ENCODE data around the gene EXOC8. TPM values are rescaled to one million over a fixed set of nuclear protein-coding genes. Genes with fewer than 3 reads are reported as not detected.
"Not testable (repeated sequence)": the region's sequence is repeated elsewhere in the genome, so short reads cannot be mapped to it uniquely, and the experiment has no call there.

EXOC8 gene
- total RNA-seq, 1 donor from 2014 or later, result 13.3 TPM

- no peak for DNase-seq (ENCODE audit: low spot score)
These were observed 14.2 kb upstream of the EXOC8 start for GRCh38 chr1:231351816-231352215.

DNA sequence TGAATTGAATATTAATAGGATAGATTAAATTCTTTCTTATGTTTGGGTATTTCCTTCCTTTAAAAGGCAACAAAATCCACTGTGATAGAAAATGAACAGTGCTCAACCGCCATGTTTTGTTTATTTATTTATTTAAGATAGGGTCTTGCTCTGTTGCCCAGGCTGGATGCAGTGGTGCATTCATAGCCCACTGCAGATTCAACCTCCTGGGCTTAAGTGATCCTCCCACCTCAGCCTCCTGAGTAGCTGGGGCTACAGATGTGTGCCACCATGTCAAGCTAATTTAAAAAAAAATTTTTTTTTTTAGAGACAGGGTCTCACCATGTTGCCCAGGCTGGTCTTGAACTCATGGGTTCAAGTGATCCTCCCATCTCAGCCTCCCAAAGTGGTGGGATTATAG is 11.2 kb upstream of the EXOC8 start:
- DNase-seq (ENCODE audit: low spot score), result not testable (repeated sequence)

DNA sequence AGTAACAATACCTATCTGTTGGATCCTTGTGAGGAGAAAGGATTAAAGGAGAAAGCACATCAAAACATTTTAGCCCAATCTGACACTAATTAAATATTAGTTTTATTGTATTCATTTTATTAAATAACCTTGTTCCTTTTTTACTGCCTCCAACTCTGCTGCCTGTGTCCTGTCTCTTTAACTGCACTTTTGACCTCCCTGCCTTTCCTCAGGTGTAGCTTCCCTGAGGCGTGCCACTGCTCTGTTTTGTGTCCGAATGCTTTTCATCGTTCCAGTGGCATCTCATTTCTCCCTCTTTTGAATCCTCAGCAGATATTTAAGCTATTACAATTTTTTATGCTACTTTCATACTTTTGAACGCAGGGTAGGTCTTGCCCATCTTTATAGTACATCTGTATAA is 10.8 kb upstream of the EXOC8 start:
- no peak for DNase-seq (ENCODE audit: low spot score)

- DNase-seq (ENCODE audit: low spot score), result no peak
These were observed 10.3 kb upstream of the EXOC8 start for GRCh38 chr1:231347961-231348360.

DNA sequence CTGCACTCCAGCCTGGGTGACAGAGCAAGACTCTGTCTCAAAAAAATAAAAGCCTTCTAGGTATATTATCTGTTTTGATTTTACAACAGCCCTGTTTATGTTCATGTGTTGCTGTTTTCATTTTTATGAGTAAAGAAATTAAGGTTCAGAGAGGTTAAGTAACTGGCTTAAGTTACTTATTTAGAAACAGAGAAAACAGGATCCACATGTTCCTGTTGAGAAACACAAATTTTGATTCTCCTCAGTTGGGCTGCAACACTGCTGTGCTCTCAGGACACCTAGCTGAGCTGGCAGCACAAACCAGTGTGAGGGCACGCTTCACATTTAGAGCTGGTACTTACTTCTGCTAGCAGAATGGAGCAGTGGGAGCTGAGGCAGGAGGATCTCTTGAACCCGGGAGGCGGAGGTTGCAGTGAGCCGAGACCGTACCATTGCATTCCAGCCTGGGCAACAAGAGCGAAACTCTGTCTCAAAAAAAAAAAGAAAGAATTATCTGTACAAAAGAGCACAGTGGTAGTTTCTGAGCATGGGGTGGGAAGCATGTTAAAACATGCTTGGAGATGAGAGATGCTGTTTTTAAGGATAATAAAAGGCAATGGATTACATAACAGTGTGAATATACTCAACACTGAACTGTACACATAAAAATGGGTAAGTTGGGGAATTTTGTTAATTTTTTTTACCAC is 2.8 kb upstream of the EXOC8 start:
- DNase-seq (ENCODE audit: low spot score), result no peak

DNA sequence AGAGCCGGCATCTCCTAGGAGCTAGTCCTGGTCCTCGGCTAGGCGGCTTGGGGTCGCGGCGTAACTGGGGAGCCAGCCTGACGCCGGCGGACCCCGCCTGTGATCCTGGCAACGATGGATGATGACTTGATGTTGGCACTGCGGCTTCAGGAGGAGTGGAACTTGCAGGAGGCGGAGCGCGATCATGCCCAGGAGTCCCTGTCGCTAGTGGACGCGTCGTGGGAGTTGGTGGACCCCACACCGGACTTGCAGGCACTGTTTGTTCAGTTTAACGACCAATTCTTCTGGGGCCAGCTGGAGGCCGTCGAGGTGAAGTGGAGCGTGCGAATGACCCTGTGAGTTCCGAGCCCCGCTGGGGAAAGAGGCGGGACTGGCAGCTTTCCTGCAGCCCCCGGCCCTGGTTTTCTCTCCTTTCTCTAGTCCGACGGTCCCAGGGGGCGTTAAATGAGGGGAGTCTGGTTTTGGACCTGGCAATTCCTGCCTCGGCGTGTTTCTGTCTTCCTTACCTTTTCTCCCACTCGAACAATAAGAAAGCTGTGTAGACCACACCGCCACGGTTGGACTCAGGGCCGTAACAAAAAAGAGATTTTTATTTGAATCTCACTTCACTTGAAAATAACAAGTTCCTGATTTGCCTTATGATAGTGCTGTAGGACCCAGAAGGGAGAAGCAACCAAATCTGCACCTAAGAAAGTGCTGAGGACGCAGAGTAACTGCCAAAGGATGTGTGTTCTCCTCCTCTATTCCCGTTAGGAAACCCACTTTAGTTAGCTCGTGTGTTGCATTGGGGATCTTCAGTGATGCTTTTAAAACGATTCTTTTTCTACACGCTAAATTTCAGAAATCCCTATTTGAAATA is 847 bp upstream of the EXOC8 start, which contains the start of gene SPRTN:
Gene SPRTN, plus strand, starts transcription at position 24 of the 859 bp plus-strand sequence. Its CDS starts 91 bp downstream, at position 115.
- DNase-seq (ENCODE audit: low spot score), result no peak

GRCh38 chr1:231337043-231337471 is 595 bp downstream of the EXOC8 start:
- DNase-seq (ENCODE audit: low spot score), result peak; percentile 52

- no peak for DNase-seq (ENCODE audit: low spot score)
These were observed 1.7 kb downstream of the EXOC8 start for GRCh38 chr1:231335663-231336602.

DNA sequence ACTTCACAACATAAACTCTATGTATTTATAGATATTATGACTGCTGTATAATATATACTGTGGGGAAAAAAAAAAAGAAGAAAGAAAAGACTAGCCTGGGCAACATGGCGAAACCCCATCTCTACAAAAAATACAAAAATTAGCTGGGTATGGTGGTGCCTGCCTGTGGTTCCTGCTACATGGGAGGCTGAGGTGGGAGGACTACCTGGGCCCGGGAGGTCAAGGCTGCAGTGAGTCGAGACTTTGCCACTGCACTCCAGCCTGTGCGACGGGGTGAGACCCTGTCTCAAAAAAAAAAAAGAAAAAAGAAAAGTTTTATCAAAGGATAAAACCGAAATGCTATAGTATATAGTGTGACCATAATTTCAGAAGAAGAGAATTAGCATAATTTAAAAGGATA is 2.7 kb downstream of the EXOC8 start:
- no peak for DNase-seq (ENCODE audit: low spot score)

DNA sequence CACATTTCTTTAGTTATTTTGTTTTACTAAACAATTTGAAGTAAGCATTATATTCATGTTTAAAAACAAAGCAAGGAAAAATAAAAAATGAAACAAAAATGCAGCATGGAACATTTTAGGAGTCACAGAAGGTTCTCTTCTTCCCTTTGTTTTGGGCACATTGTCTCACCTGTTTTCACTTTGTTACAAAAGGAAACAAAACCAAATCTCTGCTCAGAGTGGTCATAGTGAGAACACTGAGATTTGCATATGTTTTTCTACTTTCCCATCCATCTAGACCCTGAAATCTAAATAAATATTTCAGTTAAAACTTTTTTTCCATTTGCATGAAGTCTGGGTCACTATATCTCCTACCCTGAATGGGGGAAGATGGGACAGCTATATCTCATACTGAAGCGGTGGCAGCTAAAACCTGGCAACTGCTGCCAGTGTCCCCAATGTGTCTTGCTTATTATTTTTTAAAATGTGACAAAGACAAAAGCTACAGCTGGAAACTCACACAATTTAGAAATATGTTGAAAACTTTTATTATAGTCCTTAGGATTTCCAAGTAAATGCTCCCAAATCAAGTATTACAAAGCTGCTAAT is 3.5 kb downstream of the EXOC8 start:
- no peak for DNase-seq (ENCODE audit: low spot score)

DNA sequence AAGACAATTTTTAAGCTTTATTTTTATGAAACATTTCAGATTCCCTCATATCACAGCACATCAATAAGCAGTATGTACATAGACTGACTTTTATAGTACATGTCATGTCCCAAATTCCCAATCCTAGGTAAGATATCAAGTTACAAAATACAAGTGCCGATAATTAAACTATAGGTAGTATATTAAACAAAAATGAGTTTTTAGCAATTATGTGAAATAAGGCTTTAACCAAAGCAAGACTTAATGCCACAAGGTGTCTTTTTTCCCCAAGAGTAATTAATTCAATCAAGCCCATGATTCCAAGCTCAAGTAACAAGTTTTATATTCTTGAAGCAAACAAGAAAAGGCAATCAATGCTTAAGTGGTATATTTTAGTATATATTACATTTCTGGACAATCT is 4.9 kb downstream of the EXOC8 start:
- no peak for DNase-seq (ENCODE audit: low spot score)

GRCh38 chr1:231329483-231329882 is 8.2 kb downstream of the EXOC8 start:
- DNase-seq (ENCODE audit: low spot score), result no peak

DNA sequence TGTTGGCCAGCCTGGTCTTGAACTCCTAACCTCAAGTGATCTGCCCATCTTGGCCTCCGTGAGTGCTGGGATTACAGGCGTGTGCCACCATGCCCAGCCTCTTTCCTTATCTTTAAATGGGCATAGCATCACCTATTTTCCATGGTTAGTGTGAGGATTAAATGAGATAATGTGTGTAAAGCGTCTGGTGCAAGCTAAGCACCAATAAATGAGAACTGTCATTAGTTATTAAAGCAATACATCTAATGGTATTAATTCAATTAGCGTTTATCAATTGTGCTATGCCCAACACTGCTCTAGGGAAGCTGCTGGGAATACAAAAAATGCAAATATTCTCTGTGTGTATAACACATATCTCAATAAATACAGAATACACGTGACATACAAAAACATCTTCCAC is 10.0 kb downstream of the EXOC8 start:
- no peak for DNase-seq (ENCODE audit: low spot score)

- DNase-seq (ENCODE audit: low spot score), result no peak
These were observed 11.4 kb downstream of the EXOC8 start for GRCh38 chr1:231326248-231326647.

- no peak for DNase-seq (ENCODE audit: low spot score)
These were observed 13.0 kb downstream of the EXOC8 start for GRCh38 chr1:231324660-231325059.

DNA sequence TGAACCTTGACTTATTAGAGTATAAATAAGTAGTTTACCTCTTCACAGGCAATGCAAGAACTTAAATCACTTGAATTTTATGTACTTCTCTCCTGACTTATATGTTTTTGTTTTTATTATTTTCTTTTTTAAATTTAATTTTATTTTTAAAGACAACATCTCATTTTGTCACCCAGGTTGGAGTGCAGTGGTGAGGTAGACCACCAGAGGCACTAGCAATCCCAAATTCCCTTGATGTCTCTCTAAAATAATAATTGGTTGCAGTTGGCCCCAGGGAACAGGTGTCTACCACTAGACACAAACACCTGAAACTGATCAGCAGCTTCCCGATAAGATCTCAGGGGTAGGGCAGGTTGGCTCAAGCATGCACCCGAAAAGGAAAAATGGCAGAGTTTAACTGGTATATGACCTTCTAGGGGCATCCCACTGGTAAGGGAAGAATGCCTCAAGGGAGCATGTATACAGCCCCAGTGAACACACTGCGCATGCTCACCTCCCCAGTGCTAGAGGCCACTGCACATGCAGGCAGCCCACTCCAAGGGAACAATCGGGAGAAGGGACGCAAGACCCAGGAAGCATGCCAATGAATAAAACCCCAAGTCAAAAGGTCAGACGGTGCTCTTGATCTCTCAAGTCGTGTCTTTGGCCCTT is 14.6 kb downstream of the EXOC8 start:
- no peak for DNase-seq (ENCODE audit: low spot score)

- DNase-seq (ENCODE audit: low spot score), result no peak
These were observed 18.6 kb downstream of the EXOC8 start for GRCh38 chr1:231319080-231319479.

GRCh38 chr1:231318568-231318967 is 19.1 kb downstream of the EXOC8 start:
- no peak for DNase-seq (ENCODE audit: low spot score)

- DNase-seq (ENCODE audit: low spot score), result no peak
These were observed 19.7 kb downstream of the EXOC8 start for GRCh38 chr1:231318015-231318355.

DNA sequence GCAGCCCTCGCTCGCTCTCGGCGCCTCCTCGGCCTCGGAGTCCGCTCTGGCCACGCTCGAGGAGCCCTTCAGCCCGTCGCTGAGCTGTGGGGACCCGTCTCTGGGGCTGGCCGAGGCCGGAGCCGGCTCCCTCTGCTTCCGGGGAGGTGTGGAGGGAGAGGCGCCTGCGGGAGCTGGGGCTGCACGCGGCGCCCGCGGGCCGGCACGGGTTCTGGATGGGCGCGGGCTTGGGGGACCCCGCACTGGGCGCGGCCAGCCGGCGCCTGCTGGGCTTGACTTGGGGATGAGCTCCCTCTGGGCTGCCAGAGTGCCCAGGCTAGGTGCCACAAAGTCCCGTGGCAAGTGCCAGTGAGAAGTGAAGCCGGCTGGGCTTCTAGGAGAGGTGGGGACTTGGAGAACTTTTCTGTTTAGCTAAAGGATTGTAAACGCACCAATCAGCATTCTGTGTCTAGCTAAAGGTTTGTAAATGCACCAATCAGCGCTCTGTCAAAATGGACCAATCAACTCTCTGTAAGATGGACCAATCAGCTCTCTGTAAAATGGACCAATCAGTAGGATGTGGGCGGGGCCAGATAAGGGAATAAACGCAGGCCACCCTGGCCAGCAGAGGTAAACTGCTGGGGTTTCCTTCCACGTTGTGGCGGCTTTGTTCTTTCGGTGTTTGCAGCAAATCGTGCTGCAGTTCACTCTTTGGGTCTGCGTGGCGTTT is 20.2 kb downstream of the EXOC8 start:
- no peak for DNase-seq (ENCODE audit: low spot score)

Measured in ureter (tissue), 1 donor.